HG02763 (cell line): ENCODE results near the gene ATP5F1C.
"Not testable (repeated sequence)": the region's sequence is repeated elsewhere in the genome, so short reads cannot be mapped to it uniquely, and the experiment has no call there.

Experiments
- ATAC-seq: cut with Tn5 transposase; IDR thresholded peaks from one replicate; pipeline ENCODE4 v1.9.1; 2021; ENCODE audit warnings: mild to moderate bottlenecking, moderate library complexity; ENCODE audit not compliant: unreplicated experiment

ATP5F1C gene

DNA sequence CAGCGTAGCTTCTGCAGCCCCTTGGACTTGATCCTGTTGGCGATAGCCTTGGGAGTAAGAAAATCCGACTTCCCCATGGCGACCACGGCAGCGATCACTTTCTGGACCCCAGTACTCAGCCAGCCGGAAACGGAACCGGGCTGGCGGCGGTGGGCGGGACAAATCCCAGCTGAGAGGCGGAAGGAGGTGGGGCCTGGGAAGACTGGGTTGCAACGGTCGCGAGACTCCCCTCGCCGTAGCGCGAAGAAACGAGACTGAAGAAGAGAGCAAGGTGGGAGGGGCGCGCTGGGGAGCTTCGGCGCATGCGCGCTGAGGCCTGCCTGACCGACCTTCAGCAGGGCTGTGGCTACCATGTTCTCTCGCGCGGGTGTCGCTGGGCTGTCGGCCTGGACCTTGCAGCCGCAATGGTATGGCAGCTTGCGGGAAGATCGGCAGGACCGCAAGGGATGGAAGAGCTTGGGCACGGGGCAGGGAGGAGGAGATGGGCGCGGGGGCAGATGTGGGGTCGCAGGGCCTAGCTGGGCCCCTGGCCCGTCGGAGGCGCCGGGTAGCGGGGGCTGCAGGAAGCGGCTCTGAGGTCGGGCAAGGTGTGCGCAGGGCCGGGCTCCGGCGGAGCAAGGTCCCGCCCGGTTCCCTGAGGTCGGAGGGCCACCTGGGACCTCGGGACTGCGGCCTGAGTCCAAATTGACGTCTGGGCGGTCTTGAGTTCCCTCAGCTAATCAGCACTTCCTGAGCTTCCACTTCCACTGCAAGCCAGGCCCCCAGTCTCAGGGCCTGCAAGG, at the start of gene ATP5F1C, which contains the start of gene KIN:
TSS of gene ATP5F1C (plus strand) at position 321 of the 782 bp plus-strand sequence. CDS start at position 352, 31 bp downstream.
TSS of gene KIN (minus strand) at position 137 of the 782 bp plus-strand sequence. CDS start at position 77, 60 bp downstream.
- ATAC-seq, result peak; percentile 95

DNA sequence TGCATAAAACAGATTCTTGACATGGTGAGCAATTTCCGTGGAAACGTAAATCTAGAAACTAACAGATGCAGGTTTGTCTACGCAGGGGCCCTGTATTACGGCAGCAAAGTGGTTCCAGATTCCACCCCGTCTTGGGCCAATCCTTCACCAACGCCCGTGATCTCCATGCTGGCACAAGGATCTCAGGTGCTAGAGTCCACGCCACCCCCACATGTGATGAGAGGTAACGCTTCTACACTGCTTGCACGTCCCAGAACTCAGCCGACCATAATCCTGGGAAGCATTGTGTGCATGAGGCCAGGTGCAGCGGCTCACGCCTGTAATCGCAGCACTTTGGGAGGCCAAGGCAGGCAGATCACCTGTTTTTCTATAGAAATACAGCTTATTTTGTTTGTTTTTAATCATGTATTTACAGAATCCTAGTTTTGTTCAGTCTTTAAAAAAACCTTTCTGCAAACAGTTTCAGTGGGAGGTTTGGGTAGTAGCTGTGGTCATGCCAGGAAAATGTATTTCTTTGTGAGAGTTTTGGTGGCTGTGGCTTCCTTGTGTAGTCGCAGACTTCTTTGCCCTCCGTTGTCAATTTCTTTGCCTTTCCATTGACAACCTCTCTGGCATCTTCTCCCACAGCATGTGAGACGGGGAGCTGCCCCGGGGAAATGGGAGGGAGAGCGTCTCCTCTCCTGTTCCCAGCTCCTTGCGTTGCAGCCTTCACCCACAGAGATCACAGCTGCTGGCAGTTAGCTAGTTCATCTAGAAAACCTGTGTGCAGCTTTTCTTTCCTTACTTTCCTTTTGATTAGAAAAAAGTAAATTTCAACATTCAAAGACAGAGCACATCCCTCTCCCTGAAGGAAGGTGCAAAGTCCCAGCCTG, 49.2 kb upstream of the ATP5F1C start:
- no peak for ATAC-seq

DNA sequence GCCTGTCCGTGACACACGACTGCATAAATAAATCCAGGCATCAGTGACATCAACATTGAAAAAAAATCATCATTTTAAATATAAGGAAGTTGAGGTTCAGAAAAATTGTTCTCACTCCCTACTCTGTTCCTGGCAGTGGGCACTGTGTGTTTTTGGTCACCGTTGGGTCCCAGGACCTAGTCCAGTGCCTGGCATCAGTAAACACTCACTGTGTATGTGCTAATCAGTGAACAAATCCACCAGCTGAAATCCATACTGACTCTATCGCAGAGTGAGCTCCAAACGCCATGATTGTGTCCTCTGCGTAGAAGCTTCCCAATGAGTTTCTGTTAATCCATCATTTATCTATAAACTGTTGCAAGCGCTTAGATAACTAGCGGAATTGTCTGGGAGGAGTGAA, 43.7 kb upstream of the ATP5F1C start:
- no peak for ATAC-seq

DNA sequence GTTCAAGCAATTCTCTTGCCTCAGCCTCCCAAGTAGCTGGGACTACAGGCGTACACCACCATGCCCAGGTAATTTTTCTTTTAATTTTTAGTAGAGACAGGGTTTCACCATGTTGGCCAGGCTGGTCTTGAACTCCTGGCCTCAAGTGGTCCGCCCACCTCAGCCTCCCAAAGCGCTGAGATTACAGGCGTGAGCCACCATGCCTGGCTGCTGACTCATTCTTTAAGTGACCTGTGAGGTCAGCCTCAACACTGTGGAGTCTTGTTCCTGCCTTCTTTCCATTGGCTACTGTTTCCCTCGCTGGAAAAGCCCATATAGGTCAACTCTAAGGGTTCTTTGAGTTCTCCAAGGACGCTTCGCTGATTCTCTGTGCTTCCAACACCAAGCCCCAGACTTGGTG, 39.3 kb upstream of the ATP5F1C start:
- not testable (repeated sequence) for ATAC-seq

DNA sequence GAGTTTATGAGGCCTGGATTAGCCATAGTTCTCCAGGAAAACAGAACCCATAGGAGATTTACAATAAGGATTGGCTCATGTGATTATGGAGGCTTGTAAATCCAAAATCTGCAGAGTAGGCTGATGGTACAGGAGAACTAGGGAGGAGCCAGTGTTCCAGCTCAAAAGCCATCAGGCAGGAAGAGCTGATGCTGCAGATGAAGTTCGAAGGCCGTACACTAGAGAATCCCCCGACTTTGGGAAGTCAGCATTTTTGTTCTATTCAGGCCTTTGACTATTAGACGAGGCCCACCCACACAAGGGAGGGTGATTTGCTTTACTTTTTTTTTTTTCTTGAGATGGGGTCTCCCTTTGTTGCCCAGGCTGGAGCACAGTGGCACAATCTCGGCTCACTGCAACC, 37.8 kb upstream of the ATP5F1C start:
- ATAC-seq, result no peak

DNA sequence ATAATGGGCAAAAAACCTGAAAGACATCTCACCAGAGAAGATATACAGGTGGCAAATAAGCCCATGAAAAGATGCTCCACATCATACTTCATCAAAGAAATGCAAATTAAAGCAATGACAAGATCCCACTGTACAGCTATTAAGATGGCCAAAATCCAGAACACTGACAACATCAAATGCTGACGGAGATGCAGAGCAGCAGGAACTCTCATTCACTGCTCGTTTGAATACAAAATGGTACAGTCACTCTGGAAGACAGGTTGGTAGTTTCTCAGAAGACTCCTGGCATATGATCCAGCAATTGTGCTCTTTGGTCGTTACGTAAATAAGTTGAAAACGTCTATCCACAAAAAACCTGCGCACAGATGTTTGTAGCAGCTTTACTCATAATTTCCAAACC, 35.7 kb upstream of the ATP5F1C start:
- ATAC-seq, result no peak

DNA sequence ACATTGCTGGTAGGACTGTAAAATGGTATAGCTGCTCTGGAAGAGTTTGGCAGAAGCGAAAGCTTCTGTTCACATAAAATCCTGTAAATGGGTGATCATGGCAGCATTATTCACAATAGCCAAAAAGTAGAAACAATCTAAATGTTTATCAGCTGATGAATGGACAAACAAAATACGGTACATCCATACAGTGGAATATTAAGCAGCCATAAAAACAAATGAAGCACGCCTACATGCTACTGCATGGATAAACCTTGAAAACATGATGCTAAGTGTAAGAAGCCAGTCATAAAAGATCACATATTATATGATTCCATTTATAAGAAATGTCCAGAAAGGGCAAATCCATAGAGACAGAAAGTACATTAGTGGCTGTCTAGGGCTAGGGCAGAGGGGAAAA, 32.9 kb upstream of the ATP5F1C start:
- ATAC-seq, result no peak

DNA sequence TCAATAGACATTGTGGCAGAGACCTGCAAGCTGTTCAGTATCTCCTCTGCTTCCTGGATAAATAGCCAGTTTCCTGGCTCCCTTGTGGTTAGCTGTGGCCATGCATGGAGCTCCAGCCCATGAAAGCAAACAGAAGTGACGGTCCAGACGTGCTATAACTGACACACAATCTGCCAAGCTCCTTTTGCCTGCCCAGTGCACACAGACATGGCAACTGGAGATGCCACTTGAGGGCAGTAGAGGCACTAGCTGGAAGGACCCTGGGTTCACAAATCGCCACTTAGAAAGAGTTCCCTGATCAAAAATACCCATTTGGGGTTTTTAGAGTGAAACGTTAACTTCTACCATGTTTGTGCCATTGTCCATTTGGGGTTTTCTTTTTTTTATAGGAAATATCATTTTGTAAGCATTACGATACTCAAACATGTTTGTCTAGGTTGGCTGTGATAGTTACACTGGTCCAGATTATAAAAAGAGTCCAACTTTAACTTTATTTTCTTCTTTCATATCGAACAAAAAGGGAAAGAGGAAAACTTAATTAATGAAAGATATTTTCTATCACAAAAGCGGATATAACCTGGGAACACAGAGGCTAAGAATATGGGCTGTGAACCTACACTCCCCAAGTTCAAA, 31.5 kb upstream of the ATP5F1C start:
- ATAC-seq, result no peak

DNA sequence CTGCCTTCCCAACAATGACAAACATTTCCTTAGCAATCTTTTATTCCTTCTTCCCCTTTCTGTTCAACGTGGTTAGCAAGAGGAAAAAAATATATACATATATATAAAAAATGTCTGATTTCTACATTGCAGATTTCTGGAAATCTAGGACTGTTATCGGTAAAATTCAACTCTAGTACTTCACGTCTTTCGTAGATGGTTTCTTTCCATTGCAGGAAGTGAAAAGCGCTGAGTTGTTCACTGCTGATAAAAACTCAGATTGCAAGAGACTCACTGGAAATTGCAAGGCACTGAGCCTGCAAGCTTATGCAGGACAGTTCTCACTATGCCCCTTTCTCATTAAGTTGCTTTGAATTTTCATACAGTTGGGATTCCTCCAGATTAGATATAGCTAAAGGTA, 24.0 kb upstream of the ATP5F1C start:
- no peak for ATAC-seq

DNA sequence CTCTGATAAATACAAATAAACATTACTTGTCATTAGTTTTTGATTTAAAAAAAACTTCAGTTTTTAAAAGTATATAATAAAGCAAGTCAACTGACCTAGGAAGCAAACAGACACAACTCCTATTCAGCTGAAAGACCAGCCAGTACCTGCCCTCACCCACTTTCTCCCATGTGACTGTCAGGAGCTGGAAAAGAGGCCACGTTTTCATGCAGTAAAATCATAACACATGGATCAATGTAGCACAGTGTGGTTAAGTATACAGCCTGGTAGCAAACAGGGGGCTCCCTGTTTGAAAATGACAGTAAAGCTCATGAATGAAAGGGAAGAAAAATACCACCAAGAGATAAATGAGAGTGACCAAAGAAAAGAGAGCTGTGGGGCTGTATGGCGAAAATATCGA, 21.7 kb upstream of the ATP5F1C start:
- no peak for ATAC-seq

DNA sequence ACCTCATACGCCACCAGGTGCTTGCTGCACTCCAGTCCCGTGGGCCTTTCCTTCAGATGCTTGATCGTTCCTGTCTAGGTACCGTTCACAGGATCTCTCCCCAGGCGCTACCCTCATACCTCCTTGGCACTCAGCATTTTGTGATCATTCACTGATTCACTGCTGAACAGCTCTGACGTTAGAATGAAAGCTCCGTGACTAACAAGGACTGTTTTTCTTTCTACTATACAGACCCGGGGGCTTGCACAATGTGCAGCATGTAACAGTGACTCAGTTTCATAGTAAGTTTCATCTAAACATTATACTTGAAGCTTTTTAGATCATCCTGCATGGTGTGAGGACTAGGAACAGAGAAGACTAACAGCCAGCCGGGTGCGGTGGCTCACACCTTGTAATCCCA, 20.8 kb upstream of the ATP5F1C start:
- ATAC-seq, result no peak

DNA sequence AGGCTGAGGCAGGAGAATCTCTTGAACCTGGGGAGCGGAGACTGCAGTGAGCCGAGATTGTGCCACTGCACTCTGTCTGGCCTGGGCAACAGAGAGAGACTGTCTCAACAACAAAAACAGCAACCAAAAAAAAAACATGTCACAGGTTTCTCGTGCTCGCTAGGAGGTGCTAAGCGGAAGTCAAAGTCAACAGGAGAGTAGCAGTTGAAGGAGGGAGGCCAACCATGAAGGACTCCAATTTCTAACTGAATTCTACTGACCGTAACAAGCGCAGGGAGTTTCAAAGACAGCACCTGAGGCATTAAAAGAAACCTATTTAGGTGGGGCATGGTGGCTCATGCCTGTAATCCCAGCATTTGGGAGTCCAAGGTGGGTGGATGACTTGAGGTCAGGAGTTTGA, 19.6 kb upstream of the ATP5F1C start:
- ATAC-seq, result no peak

DNA sequence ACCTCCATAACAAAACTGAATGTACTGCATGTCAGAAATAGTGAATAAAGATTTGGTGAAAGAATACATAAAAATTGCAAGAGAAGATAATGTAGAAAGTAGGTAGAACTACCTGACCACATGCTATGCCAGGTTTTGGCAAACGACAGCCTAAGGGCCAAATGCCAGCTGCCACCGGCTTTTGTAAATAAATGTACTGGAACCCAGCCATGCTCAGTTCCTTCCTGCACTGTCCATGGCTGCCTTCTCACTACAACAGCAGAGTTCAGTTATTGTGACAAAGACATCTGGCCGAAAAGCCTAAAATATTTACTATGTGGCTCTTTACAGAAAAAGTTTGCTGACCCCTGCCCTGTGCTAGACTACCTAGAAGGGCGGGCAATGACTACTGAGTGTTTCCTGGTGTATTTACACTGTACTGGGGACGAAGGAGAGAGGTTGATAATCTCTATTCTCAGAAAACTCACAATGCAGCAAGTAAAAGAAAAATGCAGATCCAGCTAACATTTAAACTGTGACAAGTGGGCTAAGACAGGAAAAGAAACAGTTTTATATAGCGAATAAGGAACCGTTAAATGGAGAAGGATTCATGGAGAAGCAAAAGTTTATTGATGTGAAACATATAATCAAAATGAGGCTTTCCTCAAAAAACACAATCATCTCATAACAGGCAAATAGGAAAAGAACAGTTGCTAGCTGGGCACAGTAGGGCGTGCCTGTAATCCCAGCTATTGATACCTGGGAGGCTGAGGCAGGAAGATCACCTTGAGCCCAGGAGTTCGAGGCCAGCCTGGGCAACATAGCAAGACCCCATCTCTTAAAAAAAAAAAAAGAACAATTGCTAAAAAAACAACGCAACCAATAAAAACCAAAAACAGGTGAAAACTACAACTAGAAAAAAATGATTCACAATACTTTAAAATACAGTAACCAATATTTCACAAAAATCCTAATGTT, 13.9 kb upstream of the ATP5F1C start:
- ATAC-seq, result no peak

DNA sequence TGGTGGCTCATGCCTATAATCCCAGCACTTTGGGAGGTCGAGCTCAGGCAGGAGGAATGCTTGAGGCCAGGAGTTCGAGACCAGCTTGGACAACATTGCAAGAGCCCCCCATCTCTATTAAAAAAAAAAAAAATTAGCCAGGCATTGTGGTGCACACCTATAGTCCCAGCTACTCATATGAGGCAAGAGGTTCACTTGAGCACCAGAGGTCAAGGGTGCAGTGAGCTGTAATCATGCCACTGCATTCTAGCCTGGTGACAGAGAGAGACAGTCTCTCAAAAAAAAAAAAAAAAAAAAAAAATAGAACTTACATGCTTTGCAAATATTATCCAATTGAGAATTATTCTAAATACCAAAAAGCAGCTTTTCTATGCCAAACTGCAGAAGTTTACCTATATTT, 11.2 kb upstream of the ATP5F1C start:
- ATAC-seq, result no peak

DNA sequence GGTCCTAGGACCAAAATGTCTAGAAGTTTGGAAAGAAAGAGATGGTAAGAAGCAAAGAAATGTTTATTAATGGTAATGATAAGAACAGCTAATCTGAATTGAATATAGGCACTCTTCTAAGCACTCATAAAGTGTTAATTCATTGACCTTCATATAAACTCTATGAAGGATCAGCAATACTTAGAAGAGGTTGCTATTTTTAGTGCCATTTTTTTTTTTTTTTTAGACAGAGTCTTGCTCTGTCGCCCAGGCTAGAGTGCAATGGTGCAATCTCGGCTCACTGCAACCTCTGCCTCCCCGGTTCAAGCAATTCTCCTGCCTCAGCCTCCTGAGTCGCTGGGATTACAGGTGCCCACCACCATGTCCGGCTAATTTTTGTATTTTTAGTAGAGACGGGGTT, 5.8 kb upstream of the ATP5F1C start:
- not testable (repeated sequence) for ATAC-seq

DNA sequence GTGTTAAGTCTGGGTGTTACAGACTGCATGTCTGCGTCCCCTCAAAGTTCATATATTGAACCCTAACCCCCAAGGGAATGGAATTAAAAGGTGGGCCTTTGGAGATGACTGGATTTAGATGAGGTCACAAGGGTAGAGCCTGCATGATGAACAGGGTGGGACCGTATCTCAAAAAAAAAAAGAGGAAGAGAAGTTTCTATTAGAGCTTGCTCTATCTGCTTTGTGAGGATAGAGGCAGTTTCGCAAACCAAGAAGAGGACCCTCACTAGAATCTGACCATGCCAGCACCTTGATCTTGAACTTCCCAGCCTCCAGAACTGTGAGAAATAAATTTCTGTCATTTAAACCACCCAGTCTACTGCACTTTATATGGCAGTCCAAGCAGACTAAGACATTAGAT, 1.5 kb upstream of the ATP5F1C start:
- no peak for ATAC-seq

DNA sequence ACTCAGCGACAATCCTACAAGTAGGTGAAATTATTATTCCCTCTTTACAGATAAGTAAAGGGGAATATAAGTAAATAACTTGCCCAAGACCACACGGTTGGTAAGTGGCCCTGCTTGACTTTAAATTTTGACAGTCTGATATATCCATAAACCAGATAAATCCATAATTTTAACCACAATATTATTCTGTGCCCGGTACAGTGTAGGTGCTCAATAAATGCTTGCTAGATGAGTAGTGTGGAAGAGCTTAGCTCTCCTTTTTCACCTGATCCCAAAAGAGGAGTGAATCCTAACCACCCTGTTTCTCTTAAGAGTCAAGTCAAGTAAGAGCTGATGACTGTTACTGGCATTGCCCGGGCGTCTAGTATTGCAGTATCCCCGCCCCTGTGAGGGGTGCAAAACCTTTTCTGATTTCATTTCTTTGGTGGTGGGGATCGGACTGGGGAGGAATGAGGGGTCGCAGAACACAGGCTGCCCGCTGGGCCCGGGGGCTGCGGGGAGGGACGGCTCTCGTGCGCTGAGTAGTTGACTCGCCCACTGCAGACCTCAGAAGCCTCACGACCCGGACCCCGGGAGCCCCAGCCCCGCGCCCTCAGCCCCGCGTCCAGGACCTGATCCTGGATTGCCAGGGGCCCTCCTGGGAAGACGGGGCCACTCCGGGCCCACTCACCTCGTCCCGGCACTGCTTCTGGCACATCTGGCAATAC, 674 bp upstream of the ATP5F1C start:
- peak; percentile 2 for ATAC-seq

DNA sequence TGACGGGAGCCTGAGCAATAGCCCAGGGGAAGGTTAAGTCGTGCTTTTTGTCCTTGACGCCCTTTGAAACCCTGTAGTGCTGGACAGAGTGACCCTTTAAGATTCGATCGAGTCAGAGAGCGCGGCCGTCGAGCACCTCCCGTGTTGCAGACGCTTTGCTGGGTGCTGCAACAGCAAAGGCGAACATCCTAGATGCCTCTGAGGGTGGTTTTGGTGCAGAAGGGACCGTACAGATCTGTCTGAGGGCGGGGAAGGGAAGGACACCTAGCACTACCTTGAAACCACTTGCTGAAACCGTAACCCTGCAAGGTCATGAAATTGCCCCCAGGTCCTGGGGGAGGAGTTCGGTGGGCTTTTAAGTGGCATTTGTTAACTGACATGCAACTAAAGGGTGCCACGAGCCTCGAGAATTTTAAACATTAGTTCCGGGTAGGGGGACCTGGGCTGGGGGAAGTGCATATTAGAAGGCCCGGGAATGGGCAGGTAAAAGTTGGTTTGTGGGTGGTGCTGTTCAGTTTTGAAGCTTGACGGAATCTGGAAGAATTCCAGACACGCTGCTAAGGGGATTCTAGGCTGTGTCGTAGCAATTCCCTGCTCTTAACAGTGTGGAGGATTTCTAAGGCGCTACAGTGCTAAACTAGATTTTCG, 786 bp downstream of the ATP5F1C start:
- ATAC-seq, result peak; percentile 8

DNA sequence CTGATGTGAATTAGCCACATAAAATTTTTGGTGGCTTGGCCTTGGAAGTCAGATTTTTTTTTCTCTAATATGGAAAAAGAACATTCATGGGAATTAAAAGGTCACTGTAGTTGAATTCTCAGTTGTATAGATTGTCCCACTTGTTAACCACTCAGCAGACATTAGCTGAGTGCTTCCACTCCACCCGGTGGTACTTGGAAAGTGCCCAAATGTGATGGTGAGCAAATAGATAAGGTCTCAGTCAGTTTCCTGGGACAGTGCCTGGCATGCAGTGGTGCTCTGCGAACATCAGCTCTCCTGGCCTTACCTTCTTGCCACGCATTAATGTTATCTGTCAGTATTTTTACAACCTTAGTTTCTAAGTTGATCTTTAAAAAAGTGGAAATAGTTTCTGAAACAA, 1.4 kb downstream of the ATP5F1C start:
- no peak for ATAC-seq
